Effector memory CD8-positive, alpha-beta T cell (primary cell): ENCODE results near the gene ARL9.
"Not testable (repeated sequence)": the region's sequence is repeated elsewhere in the genome, so short reads cannot be mapped to it uniquely, and the experiment has no call there.

Experiments
- ATAC-seq: fragments of 150-1000 bp; cut with Tn5 transposase; replicated peaks from 2 replicates; pipeline ENCODE4 v1.10.0; 2021; ENCODE audit warnings: mild to moderate bottlenecking, moderate library complexity
- DNase-seq, 3 experiments: peaks; one replicate each; pipeline ENCODE4 v3.0.0; 2021
- H3K27ac Mint-ChIP-seq, 2 donors: one replicate each; pipeline ENCODE4 v1.8.0; 2022; ENCODE audit warnings: mild to moderate bottlenecking in 2 of 2, mixed read lengths in 2 of 2, moderate library complexity in 2 of 2
- H3K27me3 Mint-ChIP-seq, 2 donors: one replicate each; pipeline ENCODE4 v1.8.0; 2022; ENCODE audit warnings: mixed read lengths in 2 of 2
- H3K36me3 Mint-ChIP-seq: one replicate; pipeline ENCODE4 v1.8.0; 2022; ENCODE audit warnings: mild to moderate bottlenecking, moderate library complexity, mixed read lengths; ENCODE audit not compliant: insufficient read depth
- H3K4me1 Mint-ChIP-seq, 2 donors: one replicate each; pipeline ENCODE4 v1.8.0; 2022; ENCODE audit warnings: low read depth in 2 of 2, mixed read lengths in 2 of 2
- H3K4me3 Mint-ChIP-seq, 2 donors: one replicate each; pipeline ENCODE4 v1.8.0; 2022; ENCODE audit warnings: mild to moderate bottlenecking in 2 of 2, mixed read lengths in 2 of 2, moderate library complexity in 2 of 2
- H3K9me3 Mint-ChIP-seq, 2 donors: one replicate each; pipeline ENCODE4 v1.8.0; 2022; ENCODE audit warnings: mixed read lengths in 2 of 2
- total RNA-seq, 9 experiments: gene quantifications; one replicate each; lab custom pipeline; 2026; lab: John Stamatoyannopoulos, UW

ARL9 gene
- total RNA-seq: 0 to 0.87 (median 0.42) reads per million in 9 experiments

- no peaks in the 10 kb centered on the region for H3K9me3 Mint-ChIP-seq
- H3K27me3 Mint-ChIP-seq: no peaks in the 10 kb centered on the region
- peak; percentile 98 for ATAC-seq
- H3K27ac Mint-ChIP-seq: peak within 1 kb of the TSS; percentile 36 to 92
- H3K4me1 Mint-ChIP-seq: peaks cover 15 to 17% of the 10 kb centered on the region in 2 donors
- H3K4me3 Mint-ChIP-seq: peak within 1 kb of the TSS; percentile 72 to 86
- peaks cover 25% of the 10 kb centered on the region for H3K36me3 Mint-ChIP-seq
- peak; percentile 53 to 74 (median 60) for DNase-seq
Measured at GRCh38 chr4:56505269-56506130, at the start of gene ARL9. Gene ARL9, plus strand, starts transcription at chr4:56505791. Its CDS starts 72 bp downstream, at chr4:56505863.

GRCh38 chr4:56460085-56460484 lies 45.5 kb upstream of the ARL9 start:
- Mint-ChIP-seq H3K4me3 (no peak overlapping the region), H3K27me3 (no peaks in the 10 kb centered on the region), H3K27ac (no peak overlapping the region), H3K9me3 (no peaks in the 10 kb centered on the region), H3K4me1 (peaks cover 6 to 15% of the 10 kb centered on the region in 2 donors), H3K36me3 (peaks cover 35% of the 10 kb centered on the region)
- DNase-seq: no peak
- ATAC-seq: no peak

GRCh38 chr4:56462157-56462556 lies 43.4 kb upstream of the ARL9 start:
- no peak for ATAC-seq
- no peaks in the 10 kb centered on the region for H3K27me3 Mint-ChIP-seq
- H3K27ac Mint-ChIP-seq: no peak overlapping the region

GRCh38 chr4:56463711-56464110 lies 41.9 kb upstream of the ARL9 start:
- no peak overlapping the region for H3K27ac Mint-ChIP-seq
- no peak for ATAC-seq

More at GRCh38 chr4:56462157-56462556, 43.4 kb upstream of the ARL9 start:
- H3K4me1 Mint-ChIP-seq: peaks cover 19 to 34% of the 10 kb centered on the region in 2 donors
- H3K36me3 Mint-ChIP-seq: peaks cover 30% of the 10 kb centered on the region
- DNase-seq: no peak
- no peaks in the 10 kb centered on the region for H3K9me3 Mint-ChIP-seq
- H3K4me3 Mint-ChIP-seq: no peak overlapping the region

GRCh38 chr4:56464581-56464980 lies 41.0 kb upstream of the ARL9 start:
- no peaks in the 10 kb centered on the region for H3K27me3 Mint-ChIP-seq
- H3K9me3 Mint-ChIP-seq: no peaks in the 10 kb centered on the region
- peak overlapping the region in 1 of 2 donors; percentile 7 for H3K27ac Mint-ChIP-seq
- H3K36me3 Mint-ChIP-seq: peaks cover 26% of the 10 kb centered on the region
- H3K4me1 Mint-ChIP-seq: peaks cover 34 to 55% of the 10 kb centered on the region in 2 donors
- ATAC-seq (no peak), DNase-seq (no peak)
- H3K4me3 Mint-ChIP-seq: peak overlapping the region in 1 of 2 donors; percentile 1

More at GRCh38 chr4:56463711-56464110, 41.9 kb upstream of the ARL9 start:
- H3K27me3 Mint-ChIP-seq: no peaks in the 10 kb centered on the region
- H3K4me3 Mint-ChIP-seq: no peak overlapping the region
- no peaks in the 10 kb centered on the region for H3K9me3 Mint-ChIP-seq
- peaks cover 32 to 46% of the 10 kb centered on the region in 2 donors for H3K4me1 Mint-ChIP-seq
- H3K36me3 Mint-ChIP-seq: peaks cover 30% of the 10 kb centered on the region
- no peak for DNase-seq

GRCh38 chr4:56465599-56466295 lies 39.8 kb upstream of the ARL9 start:
- H3K27ac Mint-ChIP-seq: peak overlapping the region; percentile 98 to 99

GRCh38 chr4:56466296-56466761 lies 39.3 kb upstream of the ARL9 start:
- not testable (repeated sequence) for ATAC-seq, H3K9me3 Mint-ChIP-seq, DNase-seq, H3K27me3 Mint-ChIP-seq
- H3K36me3 Mint-ChIP-seq: peaks cover 27% of the 10 kb centered on the region
- H3K27ac Mint-ChIP-seq: peak overlapping the region; percentile 98 to 99
- H3K4me1 Mint-ChIP-seq: peaks cover 42 to 54% of the 10 kb centered on the region in 2 donors
- peak overlapping the region; percentile 98 to 100 for H3K4me3 Mint-ChIP-seq

More at GRCh38 chr4:56465599-56466295, 39.8 kb upstream of the ARL9 start:
- Mint-ChIP-seq H3K4me3 (peak overlapping the region; percentile 98 to 100), H3K4me1 (peaks cover 42 to 54% of the 10 kb centered on the region in 2 donors), H3K36me3 (peaks cover 23% of the 10 kb centered on the region), H3K27me3 (no peaks in the 10 kb centered on the region), H3K9me3 (no peaks in the 10 kb centered on the region)
- ATAC-seq: no peak
- no peak for DNase-seq

GRCh38 chr4:56466910-56467283 lies 38.7 kb upstream of the ARL9 start:
- H3K4me1 Mint-ChIP-seq: peaks cover 41 to 54% of the 10 kb centered on the region in 2 donors
- peaks cover 30% of the 10 kb centered on the region for H3K36me3 Mint-ChIP-seq
- H3K27me3 Mint-ChIP-seq: no peaks in the 10 kb centered on the region
- ATAC-seq (no peak), DNase-seq (no peak)
- H3K9me3 Mint-ChIP-seq: no peaks in the 10 kb centered on the region
- peak overlapping the region; percentile 98 to 99 for H3K27ac Mint-ChIP-seq
- H3K4me3 Mint-ChIP-seq: peak overlapping the region; percentile 98 to 100

GRCh38 chr4:56467284-56468096 lies 38.1 kb upstream of the ARL9 start, which contains the start of gene SRP72:
Gene SRP72, plus strand, starts transcription at chr4:56467617. Its CDS starts 19 bp downstream, at chr4:56467636.
- ATAC-seq (peak; percentile 96), DNase-seq (peak; percentile 86 to 89 (median 88))
- Mint-ChIP-seq H3K9me3 (no peaks in the 10 kb centered on the region), H3K27me3 (no peaks in the 10 kb centered on the region), H3K4me3 (peak within 1 kb of the TSS; percentile 98 to 100), H3K36me3 (peaks cover 36% of the 10 kb centered on the region), H3K27ac (peak within 1 kb of the TSS; percentile 98 to 99), H3K4me1 (peaks cover 41 to 54% of the 10 kb centered on the region in 2 donors)

- Mint-ChIP-seq H3K36me3 (peaks cover 42% of the 10 kb centered on the region), H3K27ac (peak overlapping the region; percentile 98 to 99), H3K4me1 (peaks cover 41 to 54% of the 10 kb centered on the region in 2 donors), H3K27me3 (no peaks in the 10 kb centered on the region), H3K4me3 (peak overlapping the region; percentile 98 to 100), H3K9me3 (no peaks in the 10 kb centered on the region)
- ATAC-seq (peak; percentile 32), DNase-seq (peak in 1 of 3 experiments; percentile 7)
Measured at GRCh38 chr4:56468097-56468422, 37.5 kb upstream of the ARL9 start.

GRCh38 chr4:56469489-56470210 lies 35.9 kb upstream of the ARL9 start:
- no peaks in the 10 kb centered on the region for H3K27me3 Mint-ChIP-seq
- peaks cover 36 to 49% of the 10 kb centered on the region in 2 donors for H3K4me1 Mint-ChIP-seq
- ATAC-seq (no peak), DNase-seq (no peak)
- H3K27ac Mint-ChIP-seq: peak overlapping the region; percentile 3 to 68
- H3K4me3 Mint-ChIP-seq: peak overlapping the region in 1 of 2 donors; percentile 100
- H3K9me3 Mint-ChIP-seq: no peaks in the 10 kb centered on the region
- H3K36me3 Mint-ChIP-seq: peaks cover 52% of the 10 kb centered on the region

GRCh38 chr4:56475917-56476316 lies 29.7 kb upstream of the ARL9 start:
- Mint-ChIP-seq H3K4me1 (no peaks in the 10 kb centered on the region), H3K4me3 (no peak overlapping the region), H3K27ac (no peak overlapping the region), H3K36me3 (peaks cover 99% of the 10 kb centered on the region), H3K9me3 (no peaks in the 10 kb centered on the region), H3K27me3 (no peaks in the 10 kb centered on the region)
- DNase-seq: no peak
- ATAC-seq: no peak
